AG04450 (cell line): ENCODE measurements around the gene FOSB. TPM values are rescaled to one million over a fixed set of nuclear protein-coding genes. Genes with fewer than 3 reads are reported as not detected.

Experiments used
- CTCF ChIA-PET: fragments of 300-600, 350-600 bp; formaldehyde crosslinking; extraction: SDS; loops from one replicate; lab custom pipeline; 2022; ENCODE audit warnings: antibody characterized with exemption, inconsistent platforms; lab: Charles Lee
- POLR2A ChIA-PET: fragments of 350-600 bp; formaldehyde crosslinking; extraction: SDS; loops from one replicate; lab custom pipeline; 2021; ENCODE audit warnings: antibody characterized with exemption, inconsistent platforms; lab: Yijun Ruan, JAX
- DNase-seq: peaks from one replicate; pipeline ENCODE4 v3.0.0-alpha.2; 2011; ENCODE audit warnings: low read depth, low spot score
- H3K27ac ChIP-seq: one replicate; pipeline ENCODE4 v1.5.1; 2012; ENCODE audit warnings: low read depth, low read length, control low read depth
- H3K27me3 ChIP-seq: one replicate; pipeline ENCODE4 v1.6.0; 2012; ENCODE audit warnings: low read length; ENCODE audit not compliant: control insufficient read depth, insufficient read depth
- H3K4me3 ChIP-seq: 2 replicates; pipeline ENCODE4 v1.5.1; 2011; ENCODE audit warnings: mild to moderate bottlenecking, low read depth, low read length, control low read depth
- H3K9me3 ChIP-seq: 2 replicates; pipeline ENCODE4 v1.5.1; 2012; ENCODE audit warnings: low read length; ENCODE audit not compliant: control insufficient read depth, insufficient read depth
- polyA plus RNA-seq: library from polyadenylated mRNA; depleted of rRNA; stranded (reverse); fragments of >200 nt; gene quantifications from 2 replicates; pipeline ENCODE4 v1.2.3, GENCODE V29; 2011
- TF ChIP-seq, protein P1 (sequence below): IDR thresholded peaks from 2 replicates; pipeline ENCODE4 v1.5.1; 2011; ENCODE audit warnings: low read depth, low read length, control low read depth, inconsistent platforms

FOSB gene
- polyA plus RNA-seq, 1 experiment, result 1.3 TPM

DNA sequence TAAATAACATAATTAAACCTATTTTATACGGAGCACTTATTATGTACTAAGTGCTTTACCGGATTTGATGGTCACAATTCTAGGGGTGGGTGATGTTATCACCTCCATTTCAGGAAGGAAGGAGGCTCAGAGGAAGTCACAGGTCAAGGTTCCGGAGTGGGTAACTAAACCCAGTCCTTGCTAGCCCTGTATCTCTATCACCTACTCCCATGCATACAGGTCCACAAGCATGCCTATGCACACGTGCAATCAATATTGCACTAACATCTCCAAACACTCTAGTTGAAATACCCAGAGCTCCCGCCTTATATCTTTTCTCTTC, 17.8 kb upstream of the FOSB start:
- ChIA-PET CTCF (interaction anchor here (0.6 to 2.5 kb wide), 4 partner anchors 10 to 29 kb away, joined by 3 to 15 read pairs (median 6); no protein-coding TSS in a partner anchor), POLR2A (interaction anchor here (1.6 kb wide), 1 partner anchor 11 kb away, joined by 3 read pairs; no protein-coding TSS in a partner anchor)
- Histone ChIP-seq H3K9me3 (no peaks in the 10 kb centered on the region; the same call in 1 of the 2 replicates), H3K27me3 (no peaks in the 10 kb centered on the region), H3K27ac (peak overlapping the region; percentile 52), H3K4me3 (peak overlapping the region; percentile 60)
- DNase-seq, result no peak
- TF ChIP-seq, protein P1, sequence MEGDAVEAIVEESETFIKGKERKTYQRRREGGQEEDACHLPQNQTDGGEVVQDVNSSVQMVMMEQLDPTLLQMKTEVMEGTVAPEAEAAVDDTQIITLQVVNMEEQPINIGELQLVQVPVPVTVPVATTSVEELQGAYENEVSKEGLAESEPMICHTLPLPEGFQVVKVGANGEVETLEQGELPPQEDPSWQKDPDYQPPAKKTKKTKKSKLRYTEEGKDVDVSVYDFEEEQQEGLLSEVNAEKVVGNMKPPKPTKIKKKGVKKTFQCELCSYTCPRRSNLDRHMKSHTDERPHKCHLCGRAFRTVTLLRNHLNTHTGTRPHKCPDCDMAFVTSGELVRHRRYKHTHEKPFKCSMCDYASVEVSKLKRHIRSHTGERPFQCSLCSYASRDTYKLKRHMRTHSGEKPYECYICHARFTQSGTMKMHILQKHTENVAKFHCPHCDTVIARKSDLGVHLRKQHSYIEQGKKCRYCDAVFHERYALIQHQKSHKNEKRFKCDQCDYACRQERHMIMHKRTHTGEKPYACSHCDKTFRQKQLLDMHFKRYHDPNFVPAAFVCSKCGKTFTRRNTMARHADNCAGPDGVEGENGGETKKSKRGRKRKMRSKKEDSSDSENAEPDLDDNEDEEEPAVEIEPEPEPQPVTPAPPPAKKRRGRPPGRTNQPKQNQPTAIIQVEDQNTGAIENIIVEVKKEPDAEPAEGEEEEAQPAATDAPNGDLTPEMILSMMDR, result no peak

DNA sequence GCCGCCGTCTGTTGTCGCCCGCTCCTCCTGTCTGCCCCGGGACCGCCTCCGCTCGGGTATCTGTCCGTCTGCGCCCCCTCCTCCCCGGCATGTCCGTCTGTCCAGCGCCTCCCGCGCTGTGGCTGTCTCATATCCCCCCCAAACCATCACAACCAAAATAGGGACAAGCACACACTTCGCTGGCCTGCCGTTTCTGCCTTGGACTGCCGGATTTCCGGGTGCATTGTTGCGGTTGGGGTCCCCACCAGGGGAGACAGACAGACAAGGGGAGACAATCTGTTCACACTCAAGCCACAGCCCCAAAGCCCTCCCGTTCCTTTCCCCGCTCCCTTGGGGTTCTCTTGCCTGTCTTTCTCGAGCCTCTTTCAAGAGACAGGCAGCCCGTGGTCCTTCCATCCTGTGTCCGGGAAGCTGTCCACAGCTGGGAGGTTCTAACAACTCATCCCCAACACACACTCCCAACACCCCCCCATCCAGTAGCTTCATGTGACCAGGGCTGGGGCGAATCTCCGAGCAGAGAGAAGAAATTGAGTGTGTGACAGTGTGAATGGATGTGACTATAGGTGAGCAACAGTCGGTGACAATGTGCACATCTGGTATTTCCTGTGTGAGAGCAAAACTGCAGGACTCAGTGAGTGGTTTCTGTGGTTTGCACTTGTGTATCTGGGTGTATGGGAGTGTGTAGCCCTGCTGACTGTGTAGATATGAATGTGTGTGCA, 16.5 kb upstream of the FOSB start:
- H3K4me3 ChIP-seq, result peak overlapping the region; percentile 70
- DNase-seq, result no peak
- no peaks in the 10 kb centered on the region for H3K27me3 ChIP-seq
- H3K27ac ChIP-seq, result peak overlapping the region; percentile 52
- TF ChIP-seq, protein P1, result no peak
- ChIA-PET POLR2A (interaction anchor here (0.7 kb wide), 1 partner anchor 16 kb away, joined by 5 read pairs; no protein-coding TSS in a partner anchor), CTCF (interaction anchor here (1.0 to 2.0 kb wide), 2 partner anchors 12 to 34 kb away, joined by 4 to 7 read pairs; no protein-coding TSS in a partner anchor)
- no peaks in the 10 kb centered on the region; the same call in 1 of the 2 replicates for H3K9me3 ChIP-seq

DNA sequence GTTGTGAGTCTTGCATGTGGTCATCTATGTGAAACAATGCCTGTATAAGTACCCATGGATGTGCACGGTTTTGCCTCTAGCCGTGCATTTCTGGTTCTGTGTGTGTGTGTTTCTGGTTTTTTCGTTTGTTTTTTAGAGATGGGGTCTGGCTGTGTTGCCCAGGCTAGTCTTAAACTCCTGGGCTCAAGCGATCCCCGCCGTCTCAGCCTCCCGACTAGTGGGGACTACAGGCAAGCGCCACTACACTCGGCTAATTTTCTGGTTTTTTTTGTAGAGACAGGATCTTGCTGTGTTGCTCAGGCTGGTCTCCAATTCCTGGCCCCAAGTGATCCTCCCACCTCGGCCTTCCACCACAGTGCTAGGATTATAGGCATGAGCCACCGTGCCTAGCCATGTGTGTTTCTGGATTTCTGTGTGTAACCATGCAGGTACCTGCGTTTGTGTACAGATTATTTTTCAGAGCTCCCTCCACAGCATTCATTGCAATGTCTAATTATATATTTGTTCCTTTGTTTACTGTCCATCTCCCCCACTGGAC, 15.9 kb upstream of the FOSB start:
- no peak overlapping the region for H3K27ac ChIP-seq
- POLR2A ChIA-PET, result interaction anchor here (0.7 kb wide), 1 partner anchor 15 kb away, joined by 5 read pairs; no protein-coding TSS in a partner anchor

DNA sequence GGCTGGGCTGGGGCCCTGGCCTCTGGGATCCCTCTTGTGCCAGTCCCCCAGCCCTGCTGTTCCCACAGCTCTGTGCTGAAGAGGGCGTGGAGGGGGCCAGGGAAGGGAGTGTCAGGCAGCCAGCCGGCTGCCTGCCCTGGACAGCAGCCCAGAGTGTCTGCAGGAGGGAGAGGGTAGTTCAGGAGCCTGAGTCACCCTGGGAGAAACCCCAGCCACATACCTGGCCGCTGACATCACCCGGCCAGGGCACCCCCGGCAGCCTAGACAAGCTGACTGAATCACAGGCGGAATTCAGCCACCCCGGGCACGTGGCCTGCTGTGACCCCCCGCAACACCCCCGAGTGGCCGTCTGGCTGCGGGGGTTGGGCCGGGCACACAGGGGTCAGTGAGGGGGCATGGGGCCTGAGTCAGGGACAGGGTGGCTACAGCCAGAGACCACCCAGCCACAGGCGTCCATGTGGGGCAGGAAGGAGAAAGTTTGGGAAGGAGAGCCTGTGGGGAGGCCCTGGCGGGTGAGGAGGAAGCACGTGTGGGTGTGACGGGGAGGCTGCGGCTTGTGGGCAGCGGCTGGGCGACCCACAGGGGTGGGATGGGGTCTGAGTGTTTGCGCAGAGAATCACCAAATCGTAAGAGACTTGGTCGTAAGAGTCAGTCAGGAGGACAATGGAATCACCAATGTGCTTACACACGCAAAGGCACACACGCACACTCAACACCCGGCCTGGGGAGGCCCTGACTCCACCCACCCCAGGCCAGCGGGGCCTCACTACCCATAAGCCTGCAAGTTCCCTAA, 11.9 kb upstream of the FOSB start:
- TF ChIP-seq, protein P1, result no peak
- DNase-seq, result peak; percentile 97
- Histone ChIP-seq H3K27ac (peak overlapping the region; percentile 99), H3K4me3 (peak overlapping the region; percentile 42), H3K9me3 (no peaks in the 10 kb centered on the region; the same call in 1 of the 2 replicates), H3K27me3 (no peaks in the 10 kb centered on the region)
- CTCF ChIA-PET, result interaction anchor here (1.1 to 2.0 kb wide), 5 partner anchors 12 to 29 kb away, joined by 4 to 16 read pairs (median 6); partner anchors contain the start of gene FOSB
- POLR2A ChIA-PET, result interaction anchor here (0.6 to 2.4 kb wide), 4 partner anchors 11 to 218 kb away, joined by 4 to 32 read pairs (median 15); partner anchors contain the start of gene FOSB

More for the DNA sequence above, 15.9 kb upstream of the FOSB start:
- Histone ChIP-seq H3K4me3 (no peak overlapping the region), H3K9me3 (no peaks in the 10 kb centered on the region; the same call in 1 of the 2 replicates), H3K27me3 (no peaks in the 10 kb centered on the region)
- CTCF ChIA-PET, result interaction anchor here (1.0 to 2.0 kb wide), 2 partner anchors 13 to 34 kb away, joined by 4 to 7 read pairs; no protein-coding TSS in a partner anchor
- DNase-seq, result no peak
- TF ChIP-seq, protein P1, result no peak
